Endodermal cell (in vitro differentiated cells): ENCODE data around the gene TRIM45. TPM values are rescaled to one million over a fixed set of nuclear protein-coding genes. Genes with fewer than 3 reads are reported as not detected.

Experiments
- DNase-seq: peaks from one replicate; pipeline ENCODE4 v3.0.0-alpha.2; 2017
- H3K27ac ChIP-seq: 2 replicates; pipeline ENCODE4 v1.5.1; 2013; ENCODE audit warnings: mild to moderate bottlenecking, low read depth, low read length, moderate library complexity
- H3K27me3 ChIP-seq: 2 replicates; pipeline ENCODE4 v1.6.1; 2013; ENCODE audit warnings: mild to moderate bottlenecking, low read length, moderate library complexity; ENCODE audit not compliant: insufficient read depth, control insufficient read depth, poor library complexity, severe bottlenecking
- H3K36me3 ChIP-seq: 2 replicates; pipeline ENCODE4 v1.7.0; 2013; ENCODE audit warnings: mild to moderate bottlenecking, low read length, moderate library complexity; ENCODE audit not compliant: control insufficient read depth, insufficient read depth
- H3K4me1 ChIP-seq: one replicate; pipeline ENCODE4 v1.7.0; 2013; ENCODE audit warnings: low read length; ENCODE audit not compliant: control insufficient read depth, insufficient read depth
- H3K4me3 ChIP-seq: 2 replicates; pipeline ENCODE4 v1.5.1; 2013; ENCODE audit warnings: mild to moderate bottlenecking, low read length, moderate library complexity
- H3K9ac ChIP-seq: 2 replicates; pipeline ENCODE4 v1.6.1; 2013; ENCODE audit warnings: mild to moderate bottlenecking, low read length, moderate library complexity; ENCODE audit not compliant: poor library complexity, severe bottlenecking; ENCODE audit errors: extremely low read depth
- H3K9me3 ChIP-seq: 2 replicates; pipeline ENCODE4 v1.6.1; 2013; ENCODE audit warnings: mild to moderate bottlenecking, low read length, moderate library complexity; ENCODE audit not compliant: control insufficient read depth
- H3K27ac Mint-ChIP-seq: 2 replicates; pipeline ENCODE4 v1.8.0; 2020; ENCODE audit warnings: mixed read lengths
- H3K27me3 Mint-ChIP-seq: 2 replicates; pipeline ENCODE4 v1.8.0; 2021; ENCODE audit warnings: mild to moderate bottlenecking, mixed read lengths; ENCODE audit not compliant: insufficient read depth
- H3K36me3 Mint-ChIP-seq: 2 replicates; pipeline ENCODE4 v1.8.0; 2020; ENCODE audit warnings: low read depth, mixed read lengths
- H3K4me1 Mint-ChIP-seq: 2 replicates; pipeline ENCODE4 v1.8.0; 2020; ENCODE audit warnings: mixed read lengths
- H3K4me3 Mint-ChIP-seq: 2 replicates; pipeline ENCODE4 v1.8.0; 2020; ENCODE audit warnings: mild to moderate bottlenecking, moderate library complexity, mixed read lengths
- H3K9me3 Mint-ChIP-seq: 2 replicates; pipeline ENCODE4 v1.8.0; 2020; ENCODE audit warnings: mild to moderate bottlenecking, mixed read lengths
- WGBS, 2 experiments: methylation state at CpG; one replicate each; pipeline versions ENCODE4 v1.1.5 to v1.1.7; 2013; ENCODE audit warnings: missing lambda C conversion rate in 2 of 2, mixed read lengths in 1 of 2; ENCODE audit not compliant: insufficient coverage in 1 of 2, insufficient read length in 1 of 2; 5-methylcytosine and 5-hydroxymethylcytosine counted together
- total RNA-seq, 2 donors: library from RNA; stranded (reverse); fragmentation: NEBNext Ultra II Directional in 1 of 2; extraction: Animal tissue kit (Norgen Biotek cat#: 25700) in 1 of 2; gene quantifications; 2 replicates in 1 of 2; 3 replicates in 1 of 2; pipeline ENCODE4 v1.2.1, GENCODE V29; 2021
- TF ChIP-seq, protein P1 (sequence below): fragments of 200-600 bp; sonication (generic); conservative IDR thresholded peaks from 2 replicates; pipeline ENCODE4 v1.5.0; 2021; ENCODE audit warnings: antibody characterized with exemption, mild to moderate bottlenecking

Gene TRIM45
- total RNA-seq, 2 donors from 2014 or later: 13.4 to 16.5 TPM

DNA sequence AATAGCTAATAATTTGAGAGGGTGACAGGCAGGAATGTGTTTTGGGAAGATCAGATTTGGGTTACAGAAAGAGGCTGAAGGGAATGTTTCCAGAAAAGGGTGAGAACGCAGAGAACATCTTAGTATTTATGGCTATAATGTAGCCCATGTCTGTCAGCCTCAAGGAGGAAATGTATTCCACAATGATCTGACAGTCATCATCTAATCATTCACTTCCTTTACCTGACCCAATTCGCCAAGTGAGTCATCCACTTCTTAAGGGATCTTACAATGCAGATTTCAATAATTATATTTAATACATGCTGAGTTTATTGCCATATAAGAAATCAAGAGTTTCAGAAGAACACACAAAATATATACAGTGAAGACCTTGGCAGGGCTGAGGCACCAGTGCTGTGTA, 10.8 kb downstream of the TRIM45 start:
- H3K4me1 ChIP-seq: no peaks in the 10 kb centered on the region
- H3K4me3 ChIP-seq: no peak overlapping the region
- no peak overlapping the region for H3K27ac ChIP-seq
- H3K9me3 ChIP-seq: no peaks in the 10 kb centered on the region
- peaks cover 53% of the 10 kb centered on the region for H3K36me3 ChIP-seq
- Mint-ChIP-seq H3K4me3 (no peak overlapping the region), H3K9me3 (no peaks in the 10 kb centered on the region), H3K36me3 (peaks cover 56% of the 10 kb centered on the region), H3K27ac (no peak overlapping the region), H3K4me1 (peaks cover 4% of the 10 kb centered on the region), H3K27me3 (no peaks in the 10 kb centered on the region)
- no peak overlapping the region for H3K9ac ChIP-seq
- H3K27me3 ChIP-seq: no peaks in the 10 kb centered on the region
- 88% methylated on average over 1 of the region's 2 CpGs; no CpG with 5 or more reads in 1 of the 2 experiments for WGBS, 2 experiments
- DNase-seq: no peak
- TF ChIP-seq, protein P1, sequence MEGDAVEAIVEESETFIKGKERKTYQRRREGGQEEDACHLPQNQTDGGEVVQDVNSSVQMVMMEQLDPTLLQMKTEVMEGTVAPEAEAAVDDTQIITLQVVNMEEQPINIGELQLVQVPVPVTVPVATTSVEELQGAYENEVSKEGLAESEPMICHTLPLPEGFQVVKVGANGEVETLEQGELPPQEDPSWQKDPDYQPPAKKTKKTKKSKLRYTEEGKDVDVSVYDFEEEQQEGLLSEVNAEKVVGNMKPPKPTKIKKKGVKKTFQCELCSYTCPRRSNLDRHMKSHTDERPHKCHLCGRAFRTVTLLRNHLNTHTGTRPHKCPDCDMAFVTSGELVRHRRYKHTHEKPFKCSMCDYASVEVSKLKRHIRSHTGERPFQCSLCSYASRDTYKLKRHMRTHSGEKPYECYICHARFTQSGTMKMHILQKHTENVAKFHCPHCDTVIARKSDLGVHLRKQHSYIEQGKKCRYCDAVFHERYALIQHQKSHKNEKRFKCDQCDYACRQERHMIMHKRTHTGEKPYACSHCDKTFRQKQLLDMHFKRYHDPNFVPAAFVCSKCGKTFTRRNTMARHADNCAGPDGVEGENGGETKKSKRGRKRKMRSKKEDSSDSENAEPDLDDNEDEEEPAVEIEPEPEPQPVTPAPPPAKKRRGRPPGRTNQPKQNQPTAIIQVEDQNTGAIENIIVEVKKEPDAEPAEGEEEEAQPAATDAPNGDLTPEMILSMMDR: no peak

DNA sequence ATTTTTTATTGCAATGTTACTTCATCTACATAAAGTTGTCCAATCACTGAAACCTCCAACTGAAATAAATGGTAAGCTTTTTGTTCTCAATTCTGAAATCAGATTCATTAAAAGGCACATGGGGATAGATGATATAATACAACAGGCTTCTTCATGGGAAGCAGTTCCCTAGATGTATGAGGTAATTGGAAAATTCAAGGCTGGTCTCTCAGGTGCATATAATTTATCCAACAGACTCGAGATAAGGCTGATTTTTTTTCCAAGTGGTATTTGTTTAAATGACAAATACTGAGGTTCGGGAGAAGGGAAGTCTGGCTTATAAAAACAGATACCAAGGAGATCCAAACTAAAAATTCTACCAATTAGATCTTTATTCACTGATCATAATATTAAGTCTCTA, 14.2 kb downstream of the TRIM45 start:
- no peak overlapping the region for H3K4me3 ChIP-seq
- H3K9me3 ChIP-seq: no peaks in the 10 kb centered on the region
- TF ChIP-seq, protein P1: no peak
- Mint-ChIP-seq H3K4me1 (peaks cover 2% of the 10 kb centered on the region), H3K4me3 (no peak overlapping the region), H3K27ac (no peak overlapping the region), H3K36me3 (peaks cover 53% of the 10 kb centered on the region), H3K27me3 (no peaks in the 10 kb centered on the region), H3K9me3 (no peaks in the 10 kb centered on the region)
- H3K27ac ChIP-seq: no peak overlapping the region
- no peak overlapping the region for H3K9ac ChIP-seq
- H3K27me3 ChIP-seq: no peaks in the 10 kb centered on the region
- H3K36me3 ChIP-seq: peaks cover 41% of the 10 kb centered on the region
- WGBS, 2 experiments: 89 to 100% methylated on average over 1 to 2 of the region's 2 CpGs
- DNase-seq: no peak
- H3K4me1 ChIP-seq: no peaks in the 10 kb centered on the region

DNA sequence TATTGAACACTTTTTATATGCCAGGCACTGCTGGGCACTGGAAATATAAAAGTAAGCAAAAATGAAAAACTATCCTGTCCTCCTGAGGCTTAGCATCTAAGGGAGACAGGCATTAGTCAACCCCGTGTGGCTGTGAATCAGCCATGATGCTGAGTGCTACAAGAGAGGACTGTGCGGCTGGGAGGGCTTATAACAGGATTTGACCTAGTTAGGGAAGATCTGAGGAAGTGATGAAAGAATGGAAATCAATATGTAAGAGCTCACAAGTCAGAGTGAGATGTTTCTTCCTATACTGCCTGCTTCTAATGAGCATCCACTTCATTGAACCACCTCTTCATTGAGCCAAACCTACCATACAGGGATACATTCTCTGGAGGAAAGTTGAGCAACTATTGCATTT, 15.1 kb downstream of the TRIM45 start:
- Histone ChIP-seq H3K9me3 (no peaks in the 10 kb centered on the region), H3K27ac (no peak overlapping the region), H3K36me3 (peaks cover 45% of the 10 kb centered on the region), H3K4me1 (no peaks in the 10 kb centered on the region), H3K4me3 (no peak overlapping the region), H3K27me3 (no peaks in the 10 kb centered on the region), H3K9ac (no peak overlapping the region)
- TF ChIP-seq, protein P1: no peak
- Mint-ChIP-seq H3K9me3 (no peaks in the 10 kb centered on the region), H3K36me3 (peaks cover 57% of the 10 kb centered on the region), H3K27ac (no peak overlapping the region), H3K4me1 (no peaks in the 10 kb centered on the region), H3K27me3 (no peaks in the 10 kb centered on the region), H3K4me3 (no peak overlapping the region)
- 94 to 100% methylated on average over 2 of the region's 2 CpGs for WGBS, 2 experiments
- DNase-seq: no peak
